Smooth muscle cell of the brain vasculature (primary cell): ENCODE data around the gene BTF3.
"Not testable (repeated sequence)": the region's sequence is repeated elsewhere in the genome, so short reads cannot be mapped to it uniquely, and the experiment has no call there.

ENCODE experiments used
- DNase-seq: peaks from one replicate; pipeline ENCODE4 v3.0.0-alpha.2; 2012; ENCODE audit warnings: low read depth, low spot score

BTF3 gene

DNA sequence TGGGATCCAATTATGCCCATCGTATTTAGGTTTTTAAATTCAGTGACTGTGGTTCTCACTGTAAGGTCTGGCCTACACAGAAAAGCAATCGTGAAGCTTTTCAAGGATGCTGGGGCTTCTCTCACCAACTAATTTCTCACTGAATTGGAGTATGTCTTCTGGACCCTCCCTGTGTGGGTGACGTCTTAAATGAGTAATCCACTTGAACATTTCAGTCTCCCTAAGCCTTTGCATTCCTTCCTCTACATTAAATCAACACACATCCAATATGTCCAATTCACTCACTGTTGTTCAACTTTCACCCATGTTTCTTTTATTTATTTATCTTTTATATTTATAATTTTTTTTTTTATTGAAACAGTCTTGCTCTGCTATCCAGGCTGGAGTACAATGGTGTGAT lies 12.5 kb upstream of the BTF3 start:
- DNase-seq = no peak

DNA sequence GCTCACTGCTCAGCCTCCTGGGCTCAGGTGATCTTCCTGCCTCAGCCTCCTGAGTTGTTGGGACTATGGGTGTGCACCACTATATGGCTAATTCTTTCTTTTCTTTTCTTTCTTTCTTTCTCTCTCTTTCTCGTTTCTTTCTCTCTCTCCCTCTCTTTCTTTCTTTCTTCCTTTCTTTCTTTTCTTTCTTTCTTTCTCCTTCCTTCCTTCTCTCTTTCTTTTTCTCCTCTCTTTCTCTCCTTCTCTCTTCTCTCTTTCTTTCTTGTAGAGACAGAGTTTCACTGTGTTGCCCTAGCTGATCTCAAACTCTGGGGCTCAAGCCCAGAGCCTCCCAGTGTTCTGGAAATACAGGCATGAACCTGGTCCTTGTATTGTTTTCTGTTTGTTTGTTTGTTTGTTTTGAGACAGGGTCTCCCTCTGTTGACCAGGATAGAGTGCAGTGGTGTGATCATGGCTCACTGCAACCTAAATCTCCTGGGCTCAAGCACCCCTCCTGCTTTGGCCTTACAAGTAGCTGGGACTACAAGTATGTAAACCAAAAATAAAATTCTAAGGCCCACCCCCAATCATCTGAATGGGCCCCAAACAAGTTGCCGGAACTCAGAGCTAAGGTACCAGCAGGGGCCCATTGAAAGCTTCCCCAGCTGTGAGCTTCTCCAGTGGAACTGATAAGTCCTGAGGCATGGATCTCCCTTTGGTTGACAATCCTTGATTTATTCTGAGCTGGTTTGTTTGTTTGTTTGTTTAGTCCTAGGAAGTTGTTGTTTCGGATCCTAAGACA lies 11.9 kb upstream of the BTF3 start:
- DNase-seq = no peak

DNA sequence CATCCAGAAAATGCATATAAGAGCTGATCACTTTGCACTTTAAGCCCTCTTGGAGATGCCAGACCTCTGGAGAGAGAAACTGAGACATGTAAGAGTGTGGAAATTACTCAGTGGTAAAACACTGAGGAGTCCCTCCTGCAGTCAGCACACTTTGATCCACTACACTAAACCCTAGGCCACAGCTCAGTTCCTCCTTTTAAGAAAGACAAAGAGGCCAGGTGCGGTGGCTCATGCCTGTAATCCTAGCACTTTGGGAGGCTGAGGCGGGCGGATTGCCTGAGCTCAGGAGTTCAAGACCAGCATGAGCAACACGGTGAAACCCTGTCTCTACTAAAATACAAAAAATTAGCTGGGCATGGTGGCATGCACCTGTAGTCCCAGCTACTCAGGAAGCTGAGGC lies 11.0 kb upstream of the BTF3 start:
- DNase-seq = not testable (repeated sequence)

DNA sequence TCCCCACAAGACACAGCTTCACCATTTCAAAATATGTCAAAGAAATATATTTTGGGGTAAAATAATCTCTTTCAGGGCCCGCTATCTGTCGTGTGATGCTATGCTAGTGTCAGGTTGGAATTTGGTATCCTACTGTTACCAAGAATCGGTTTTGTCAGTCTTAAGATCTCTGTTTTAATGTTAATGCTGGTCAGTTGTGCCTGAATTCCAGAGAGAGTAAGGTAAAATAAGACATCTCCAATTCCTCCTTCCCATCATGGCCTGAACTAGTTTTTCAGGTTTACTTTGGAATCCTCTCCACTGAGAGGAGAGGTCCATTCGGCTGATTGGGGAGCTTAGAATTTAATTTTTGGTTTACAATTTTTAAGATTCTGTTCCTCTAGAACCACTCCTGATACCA lies 10.4 kb upstream of the BTF3 start:
- no peak for DNase-seq

DNA sequence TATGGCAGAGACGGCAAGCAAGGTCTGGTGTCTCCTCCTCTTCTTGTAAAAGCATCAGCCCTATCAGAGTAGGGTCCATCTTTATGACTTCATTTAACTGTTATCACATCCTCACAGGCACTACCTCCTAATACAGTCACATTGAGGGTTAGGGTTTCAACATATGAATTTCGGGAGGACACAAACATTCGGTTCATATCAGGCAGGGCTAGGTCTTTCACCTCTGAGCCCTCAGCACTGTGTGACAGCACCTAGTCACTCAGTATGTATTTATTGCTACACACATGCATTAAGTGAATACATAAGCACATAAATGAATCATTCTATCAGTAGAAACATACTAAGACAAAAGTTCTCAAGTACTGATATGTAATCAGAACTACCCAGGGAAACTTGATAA lies 9.4 kb upstream of the BTF3 start:
- DNase-seq = no peak

DNA sequence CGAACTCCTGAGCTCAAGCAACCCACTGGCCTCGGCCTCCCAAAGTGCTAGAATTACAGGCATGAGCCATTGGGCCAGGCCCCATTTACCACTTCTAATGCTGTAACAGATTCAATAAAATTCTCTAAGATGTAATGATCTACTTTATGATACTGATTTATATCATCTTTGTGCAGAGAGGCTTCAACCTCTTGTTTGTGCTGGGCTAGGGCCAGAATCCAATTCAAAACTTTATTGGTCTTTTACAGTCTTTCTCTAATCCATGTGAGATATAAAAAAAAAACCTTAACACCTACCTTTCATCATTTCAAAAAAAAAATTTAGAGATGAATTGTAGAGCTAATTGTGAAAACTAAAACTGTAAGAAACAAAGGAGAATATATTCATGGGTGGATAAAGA lies 8.2 kb upstream of the BTF3 start:
- no peak for DNase-seq

DNA sequence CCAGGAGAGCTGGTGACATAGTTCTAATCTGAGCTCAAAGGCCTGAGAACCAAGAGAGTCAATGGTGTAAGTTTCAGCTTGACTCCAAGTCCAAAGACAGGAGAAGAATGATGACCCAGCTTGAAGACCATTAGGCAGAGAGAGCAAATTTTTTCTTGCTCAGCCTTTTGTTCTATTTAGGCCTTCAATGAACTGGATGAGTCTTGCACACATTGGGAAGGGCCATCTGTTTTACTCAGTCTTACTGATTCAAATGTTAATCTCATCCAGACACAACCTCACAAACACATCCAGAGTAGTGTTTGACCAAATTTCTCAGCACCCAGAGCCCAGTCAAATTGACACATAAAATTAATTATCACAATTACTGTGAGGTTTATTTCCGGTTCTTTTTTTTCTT lies 7.1 kb upstream of the BTF3 start:
- no peak for DNase-seq

DNA sequence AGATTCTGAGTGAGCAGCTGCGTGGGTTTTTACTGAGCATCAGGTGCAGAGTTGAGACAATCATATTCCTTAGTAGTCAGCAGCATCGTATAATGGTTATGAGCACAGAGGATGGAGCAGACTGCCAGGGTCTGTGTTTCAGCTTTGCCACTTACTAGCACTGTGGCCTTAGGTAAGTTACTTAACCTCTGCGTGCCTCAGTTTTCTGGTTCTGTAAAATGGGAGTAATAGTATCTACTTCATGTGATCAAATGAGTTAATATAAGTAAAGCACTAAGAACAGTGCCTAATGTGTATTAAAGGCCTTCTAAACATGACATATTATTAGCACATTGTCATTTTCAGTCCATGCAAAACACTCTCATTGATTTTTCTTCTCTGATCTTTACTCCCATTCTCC lies 4.8 kb upstream of the BTF3 start:
- DNase-seq = no peak

DNA sequence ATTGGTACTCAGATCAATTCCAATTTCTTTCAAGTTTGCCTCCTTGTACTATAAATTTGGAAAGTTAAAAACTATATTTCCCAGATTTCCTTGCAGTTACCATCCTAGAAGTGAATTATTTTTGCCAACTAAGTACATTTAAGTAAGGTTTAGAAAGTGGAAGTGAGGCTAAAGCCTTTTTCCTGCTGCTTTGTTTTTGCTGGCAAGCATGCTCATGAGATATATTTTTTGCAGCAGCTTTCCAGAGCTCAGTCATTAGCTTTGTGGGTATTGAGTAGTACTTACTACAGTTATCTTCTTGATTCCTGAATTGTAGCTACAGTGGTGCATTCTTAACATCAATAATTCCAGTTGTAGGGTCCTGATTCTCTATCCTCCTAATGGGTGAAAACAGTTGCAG lies 3.5 kb upstream of the BTF3 start:
- no peak for DNase-seq

DNA sequence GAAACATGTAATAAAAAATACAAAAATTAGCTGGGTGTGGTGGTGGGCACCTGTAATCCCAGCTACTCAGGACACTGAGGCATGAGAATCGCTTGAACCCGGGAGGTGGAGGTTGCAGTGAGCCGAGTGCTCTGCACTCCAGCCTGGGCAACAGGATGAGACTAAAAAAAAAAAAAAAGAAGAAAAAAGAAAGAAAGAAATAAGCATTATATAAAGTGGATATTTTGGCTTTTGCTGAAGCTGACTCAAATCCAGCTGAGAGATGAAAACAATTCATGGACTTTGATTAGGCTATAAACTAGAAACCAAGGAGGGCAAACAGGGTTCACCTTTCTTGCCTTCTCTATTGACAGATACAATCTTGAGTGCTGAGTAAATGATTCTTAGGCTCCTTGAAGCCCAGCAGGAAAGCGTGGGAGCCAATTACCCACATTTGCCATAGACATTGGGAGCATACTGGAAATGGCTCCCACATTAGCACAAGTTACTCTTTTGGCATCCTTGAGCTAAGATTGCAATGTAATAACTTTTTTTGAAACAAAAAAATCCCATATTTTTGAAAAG lies 2.4 kb upstream of the BTF3 start:
- DNase-seq = no peak

DNA sequence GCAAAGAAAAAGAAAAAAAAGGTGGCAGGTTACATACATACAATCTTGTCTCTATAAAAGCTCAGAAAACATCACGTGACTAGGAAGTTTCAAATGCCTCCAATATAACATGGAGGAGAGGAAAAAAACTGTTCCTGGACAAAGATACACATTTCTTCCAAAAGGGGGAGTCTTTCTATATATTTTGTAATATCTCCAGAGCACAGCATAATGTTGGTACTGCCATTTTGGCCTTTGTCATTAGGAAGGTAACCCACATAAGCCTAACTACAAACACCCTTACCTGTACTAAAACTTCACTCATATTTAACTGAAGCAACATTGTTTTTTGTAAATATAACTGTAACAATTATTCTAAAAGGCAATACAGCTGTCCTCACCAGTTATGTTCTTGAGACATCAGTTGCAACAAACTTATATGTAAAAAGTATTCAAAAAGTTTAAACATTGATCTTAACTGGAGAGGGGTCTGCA lies 1.2 kb upstream of the BTF3 start:
- DNase-seq = no peak

DNA sequence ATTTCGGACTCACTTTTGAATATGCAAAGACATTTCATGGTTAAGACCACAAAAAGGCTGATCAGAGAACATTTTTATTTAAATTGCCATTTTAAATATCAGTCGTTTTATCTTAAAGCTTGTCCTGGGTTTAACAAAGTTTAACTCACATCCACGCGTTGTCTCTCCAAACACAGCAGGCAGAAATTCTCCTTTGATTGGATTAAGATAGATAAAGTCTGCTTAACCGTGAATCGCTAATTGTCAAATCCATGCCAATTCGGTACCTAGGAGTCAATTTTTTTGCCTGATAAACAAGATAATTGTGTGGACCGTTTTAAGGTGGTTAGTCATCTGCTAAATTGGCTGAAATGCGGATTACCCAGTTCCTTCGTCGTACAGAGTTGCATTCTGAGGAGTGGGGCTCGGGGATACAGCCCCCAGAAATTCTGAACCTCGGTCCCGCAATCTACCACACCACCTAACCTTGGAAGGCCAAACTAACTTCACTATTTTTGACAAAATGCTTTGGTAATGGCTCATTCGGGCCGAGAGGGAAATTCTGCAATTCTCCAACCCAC lies 665 bp upstream of the BTF3 start:
- no peak for DNase-seq

DNA sequence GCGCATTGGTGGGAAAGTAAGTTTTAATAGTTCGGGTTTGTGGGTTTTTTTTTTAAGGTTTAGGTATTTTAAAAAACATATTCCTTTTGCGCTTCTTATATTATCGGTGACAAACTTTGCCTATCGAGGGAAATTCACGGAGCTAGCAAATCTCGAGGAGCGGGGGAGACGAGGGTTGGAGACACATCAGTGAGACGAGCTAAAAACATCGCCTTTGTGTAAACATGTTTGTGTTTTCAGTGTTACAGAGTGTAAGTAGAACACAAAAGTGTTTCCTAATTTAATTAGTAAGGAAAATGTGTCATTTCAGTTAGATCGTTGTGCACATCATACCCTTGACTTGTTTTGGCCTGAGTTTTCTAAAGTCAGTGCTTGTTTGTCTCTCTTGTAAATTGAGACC lies 945 bp downstream of the BTF3 start:
- no peak for DNase-seq

DNA sequence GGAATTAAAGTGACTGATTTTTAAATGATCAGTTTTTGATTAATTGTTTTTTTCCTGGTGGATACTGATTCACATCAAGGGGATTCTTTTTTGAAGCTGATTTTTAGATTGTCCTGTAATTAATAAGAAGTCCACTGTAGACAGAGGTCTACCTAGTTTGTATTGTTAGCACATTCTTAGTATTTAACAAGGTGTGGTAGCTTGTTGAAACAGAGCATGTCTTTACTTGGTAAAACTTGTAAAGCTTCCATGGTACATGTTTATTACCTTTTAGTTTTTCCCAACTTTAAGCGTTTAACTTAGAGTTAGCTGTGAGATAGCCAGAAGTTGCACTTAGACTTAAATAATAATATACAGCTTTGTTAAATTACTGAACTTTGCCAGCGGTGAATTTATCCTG lies 1.5 kb downstream of the BTF3 start:
- DNase-seq = no peak

DNA sequence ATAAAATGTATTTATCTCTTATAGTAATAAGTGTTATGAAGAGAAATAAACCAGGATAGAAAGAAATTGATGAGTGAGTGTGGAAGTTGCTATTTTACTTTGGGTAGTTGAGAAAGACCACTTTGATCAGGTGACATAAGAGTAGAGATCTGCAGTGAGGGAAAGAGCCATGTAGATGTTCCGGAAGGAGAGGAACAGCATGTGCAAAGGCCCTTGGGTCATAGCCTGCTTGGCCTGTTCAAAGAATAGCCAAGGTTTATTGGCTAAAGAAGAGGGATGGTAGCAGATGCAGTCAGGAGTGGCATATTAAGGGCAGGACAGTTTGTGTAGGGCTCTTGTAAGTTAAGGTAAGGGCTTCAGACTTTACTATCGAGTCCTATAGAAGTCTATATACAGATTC lies 3.2 kb downstream of the BTF3 start:
- DNase-seq = no peak

DNA sequence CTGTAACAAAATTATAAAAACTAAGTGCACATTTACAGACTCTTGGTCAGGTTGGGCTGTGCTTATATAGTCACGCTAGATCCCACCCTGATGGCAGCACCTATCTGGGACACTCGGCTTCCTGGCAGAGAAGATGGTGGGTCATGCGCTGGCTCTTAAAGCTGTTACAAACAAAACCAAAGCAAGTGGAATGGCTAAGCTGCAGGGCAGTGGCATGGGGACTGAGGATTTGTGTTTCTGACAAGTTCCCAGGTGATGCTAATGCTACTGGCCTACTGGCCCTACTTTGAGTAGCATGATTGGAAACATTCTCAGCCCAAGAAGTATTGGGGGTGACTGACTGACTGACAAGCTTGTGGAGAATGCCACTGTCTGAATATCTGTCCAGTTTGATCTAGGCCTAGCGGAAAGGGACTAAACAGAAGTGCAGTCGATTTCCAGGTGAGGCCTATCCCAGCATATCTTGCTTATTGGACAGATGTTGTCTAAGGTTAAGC lies 8.3 kb downstream of the BTF3 start:
- DNase-seq = no peak

DNA sequence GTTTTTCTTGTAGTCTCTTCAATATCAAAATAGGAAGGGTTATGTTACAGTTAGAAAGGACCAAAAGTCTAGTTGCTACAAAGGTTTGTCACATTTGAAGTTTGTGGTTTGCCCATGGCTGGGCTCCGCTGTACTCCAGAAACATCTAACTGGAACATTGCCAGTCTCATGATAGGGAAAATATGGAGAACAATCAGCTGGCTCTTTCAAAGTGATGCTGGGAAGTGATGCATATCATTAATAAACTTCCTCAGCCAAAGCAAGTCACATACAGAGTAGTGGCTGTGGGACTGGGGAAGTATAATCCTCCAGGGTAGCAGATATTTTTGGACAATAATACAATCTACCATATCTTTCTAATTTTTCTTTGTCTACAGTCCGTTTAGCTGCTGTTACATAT lies 8.8 kb downstream of the BTF3 start:
- no peak for DNase-seq

DNA sequence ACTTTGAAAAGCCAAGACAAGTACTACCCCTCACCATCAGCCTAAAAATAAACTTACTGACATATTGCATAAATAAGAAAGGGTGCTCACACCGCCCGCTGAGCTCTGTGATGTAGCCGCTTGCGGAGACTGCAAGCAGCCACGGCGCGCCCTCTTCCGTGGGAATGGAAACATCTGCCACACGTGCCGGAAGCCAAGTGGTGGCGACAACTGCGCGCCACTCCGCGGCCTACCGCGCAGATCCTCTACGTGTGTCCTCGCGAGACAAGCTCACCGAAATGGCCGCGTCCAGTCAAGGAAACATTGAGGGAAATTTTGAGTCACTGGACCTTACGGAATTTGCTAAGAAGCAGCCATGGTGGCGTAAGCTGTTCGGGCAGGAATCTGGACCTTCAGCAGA lies 10.3 kb downstream of the BTF3 start:
- not testable (repeated sequence) for DNase-seq

DNA sequence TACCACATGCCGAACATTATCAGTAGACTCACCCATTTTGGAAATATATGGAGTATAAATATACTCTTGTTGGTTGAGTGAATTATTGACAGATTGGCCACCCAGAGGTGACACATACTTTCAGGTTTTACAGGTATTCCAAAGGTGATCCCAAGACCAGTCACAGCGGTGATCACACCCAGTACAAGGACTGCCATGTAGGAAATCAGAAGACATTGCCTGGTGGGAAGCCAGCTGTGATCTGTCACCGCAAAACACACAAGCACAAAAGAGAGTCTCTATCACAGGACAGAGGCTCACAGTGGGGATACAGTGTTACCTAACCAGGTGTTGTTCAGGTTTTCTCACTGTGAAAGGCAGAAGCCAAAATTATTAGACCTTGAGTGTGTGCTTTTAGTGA lies 15.8 kb downstream of the BTF3 start:
- no peak for DNase-seq

DNA sequence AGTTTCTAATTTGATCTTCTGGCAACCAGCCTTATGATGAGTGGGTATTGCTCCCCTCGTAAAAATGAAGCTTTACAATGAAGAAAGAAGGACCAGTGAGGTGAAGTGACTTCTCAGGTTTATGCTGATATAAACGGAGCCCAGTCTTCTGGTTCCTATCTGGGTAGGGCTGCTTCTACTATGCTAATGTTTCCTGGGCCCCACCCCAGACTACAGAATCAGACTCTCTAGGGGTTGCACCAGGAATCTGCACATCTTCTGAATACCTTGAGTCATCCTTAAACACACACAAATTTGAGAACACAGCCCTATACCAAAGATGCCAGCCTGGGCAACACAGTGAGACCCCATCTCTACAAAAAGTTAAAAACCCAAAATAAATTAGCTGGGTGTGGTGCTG lies 16.2 kb downstream of the BTF3 start:
- DNase-seq = no peak

DNA sequence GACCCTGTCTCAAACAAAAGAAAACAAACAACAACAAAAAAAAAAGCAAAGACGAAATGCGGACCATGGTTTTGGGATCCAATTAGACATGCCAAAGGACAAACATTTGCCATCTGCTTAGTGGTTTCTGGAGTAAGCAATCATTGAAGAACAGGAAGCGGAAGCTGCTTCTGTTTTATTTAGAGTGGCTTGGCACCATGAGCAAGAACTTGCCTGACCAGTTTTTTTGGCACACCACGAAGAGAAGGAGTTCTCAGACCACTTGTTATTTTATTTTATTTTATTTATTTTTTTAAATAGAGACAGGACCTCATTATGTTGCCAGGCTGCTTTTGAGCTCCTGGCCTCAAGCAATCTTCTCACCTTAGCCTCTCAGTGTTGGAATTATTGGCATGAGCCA lies 17.0 kb downstream of the BTF3 start:
- DNase-seq = no peak

DNA sequence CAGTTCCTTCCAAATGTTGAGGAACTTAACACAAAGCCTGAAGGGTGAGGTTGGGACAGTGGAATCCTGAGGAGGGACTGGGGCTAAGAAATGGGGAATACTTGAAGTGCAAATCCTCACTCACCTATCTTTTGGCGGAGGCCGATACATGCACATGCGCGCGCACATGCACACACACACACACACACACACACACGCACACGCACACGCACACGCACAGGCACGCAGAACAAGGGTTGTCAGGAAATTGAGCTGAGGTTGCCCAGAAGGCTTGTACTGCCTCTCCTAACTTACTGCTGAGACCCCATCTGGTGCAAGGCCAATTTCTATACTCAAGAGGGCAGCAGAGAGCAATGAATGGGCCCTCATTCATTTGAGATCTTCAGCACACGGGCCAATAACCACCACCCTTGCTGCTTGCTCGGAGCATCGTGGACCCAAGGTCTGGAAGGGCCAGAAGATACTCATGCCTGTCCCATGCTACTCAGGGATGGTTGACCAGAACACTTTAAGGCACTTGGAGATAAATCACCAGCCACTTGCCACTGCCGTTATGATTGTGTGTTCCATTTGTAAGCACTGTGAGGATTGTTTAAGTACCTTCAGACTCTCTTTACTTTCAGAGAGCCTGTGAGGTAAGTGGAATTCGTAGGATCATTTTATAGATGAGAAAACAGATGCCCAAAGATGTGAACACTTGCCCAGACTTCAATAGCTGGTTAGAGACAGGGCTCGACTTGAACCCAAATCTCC lies 21.5 kb downstream of the BTF3 start:
- DNase-seq = peak; percentile 51
